HepG2 (cell line): ENCODE results near the gene PGAP1. TPM values are rescaled to one million over a fixed set of nuclear protein-coding genes. Genes with fewer than 3 reads are reported as not detected.

Source experiments
- ARID2 ChIP-seq: sonication (generic); formaldehyde crosslinking; IDR thresholded peaks from 2 replicates; pipeline ENCODE4 v1.8.1; 2022; ENCODE audit warnings: mild to moderate bottlenecking, missing genetic modification reagents, borderline replicate concordance
- ATAD3A ChIP-seq: sonication (generic); formaldehyde crosslinking; IDR thresholded peaks from 2 replicates; pipeline ENCODE4 v1.4.0; 2020; ENCODE audit warnings: missing genetic modification reagents
- ATF3 ChIP-seq: sonication (generic); formaldehyde crosslinking; IDR thresholded peaks from 2 replicates; pipeline ENCODE4 v1.4.0; 2020; ENCODE audit warnings: missing genetic modification reagents
- FOXM1 ChIP-seq: sonication (generic); formaldehyde crosslinking; IDR thresholded peaks from 2 replicates; pipeline ENCODE4 v1.5.0; 2020; ENCODE audit warnings: missing genetic modification reagents
- FOXO4 ChIP-seq: sonication (generic); formaldehyde crosslinking; conservative IDR thresholded peaks from 2 replicates; pipeline ENCODE4 v1.8.1; 2023; ENCODE audit warnings: missing genetic modification reagents
- GABPA ChIP-seq, 2 experiments: IDR thresholded peaks; 2 replicates each; pipeline ENCODE4 v1.6.1; 2011 to 2016; ENCODE audit warnings: low read depth in 2 of 2, low read length in 1 of 2, missing biosample characterization in 1 of 2, missing genetic modification characterization in 1 of 2
- GRHL1 ChIP-seq: sonication (generic); formaldehyde crosslinking; conservative IDR thresholded peaks from 2 replicates; pipeline ENCODE4 v1.8.0; 2022; ENCODE audit warnings: missing genetic modification reagents
- LBX2 ChIP-seq: sonication (generic); formaldehyde crosslinking; IDR thresholded peaks from 2 replicates; pipeline ENCODE4 v1.5.0; 2020; ENCODE audit warnings: missing genetic modification reagents, mild to moderate bottlenecking, borderline replicate concordance
- NFE2L1 ChIP-seq: sonication (generic); formaldehyde crosslinking; IDR thresholded peaks from 2 replicates; pipeline ENCODE4 v1.4.0; 2020; ENCODE audit warnings: missing genetic modification reagents, mild to moderate bottlenecking, borderline replicate concordance
- NFIC ChIP-seq: IDR thresholded peaks from 2 replicates; pipeline ENCODE4 v1.6.1; 2012; ENCODE audit warnings: mild to moderate bottlenecking, low read length, inconsistent platforms
- RARA ChIP-seq: IDR thresholded peaks from 2 replicates; pipeline ENCODE4 v1.6.1; 2016; ENCODE audit warnings: missing genetic modification reagents, missing compliant biosample characterization
- SAP130 ChIP-seq: IDR thresholded peaks from 2 replicates; pipeline ENCODE4 v1.6.1; 2016; ENCODE audit warnings: low read depth
- SIN3B ChIP-seq: fragments of 150-350 bp; IDR thresholded peaks from 2 replicates; pipeline ENCODE4 v1.6.1; 2014; ENCODE audit warnings: low read length
- SP140L ChIP-seq: sonication (generic); formaldehyde crosslinking; IDR thresholded peaks from 2 replicates; pipeline ENCODE4 v1.4.0; 2020; ENCODE audit warnings: missing genetic modification reagents, borderline replicate concordance
- STAT5B ChIP-seq: sonication (generic); formaldehyde crosslinking; IDR thresholded peaks from 2 replicates; pipeline ENCODE4 v1.4.0; 2020; ENCODE audit warnings: missing genetic modification reagents
- ZFP82 ChIP-seq: sonication (generic); formaldehyde crosslinking; IDR thresholded peaks from 2 replicates; pipeline ENCODE4 v1.5.1; 2020; ENCODE audit warnings: mild to moderate bottlenecking, missing genetic modification reagents, borderline replicate concordance
- ZNF10 ChIP-seq: sonication (generic); formaldehyde crosslinking; IDR thresholded peaks from 2 replicates; pipeline ENCODE4 v1.4.0; 2020; ENCODE audit warnings: mild to moderate bottlenecking, low read depth, missing genetic modification reagents, borderline replicate concordance
- ZNF292 ChIP-seq: sonication (generic); formaldehyde crosslinking; IDR thresholded peaks from 2 replicates; pipeline ENCODE4 v1.8.1; 2022; ENCODE audit warnings: mild to moderate bottlenecking, low read depth, missing genetic modification reagents, borderline replicate concordance
- ZNF362 ChIP-seq: sonication (generic); formaldehyde crosslinking; IDR thresholded peaks from 2 replicates; pipeline ENCODE4 v1.4.0; 2020; ENCODE audit warnings: missing genetic modification reagents, mild to moderate bottlenecking, borderline replicate concordance
- ZNF383 ChIP-seq: sonication (generic); formaldehyde crosslinking; IDR thresholded peaks from 2 replicates; pipeline ENCODE4 v1.4.0; 2020; ENCODE audit warnings: missing genetic modification reagents, mild to moderate bottlenecking, borderline replicate concordance
- ZNF552 ChIP-seq: sonication (generic); formaldehyde crosslinking; IDR thresholded peaks from 2 replicates; pipeline ENCODE4 v1.9.0; 2022; ENCODE audit warnings: missing genetic modification reagents, mild to moderate bottlenecking, borderline replicate concordance
- ZNF563 ChIP-seq: sonication (generic); formaldehyde crosslinking; IDR thresholded peaks from 2 replicates; pipeline ENCODE4 v1.8.0; 2022; ENCODE audit warnings: mild to moderate bottlenecking, moderate library complexity, missing genetic modification reagents
- ZNF598 ChIP-seq: sonication (generic); formaldehyde crosslinking; IDR thresholded peaks from 2 replicates; pipeline ENCODE4 v1.5.1; 2020; ENCODE audit warnings: mild to moderate bottlenecking, missing genetic modification reagents, borderline replicate concordance
- ZNF766 ChIP-seq: sonication (generic); formaldehyde crosslinking; IDR thresholded peaks from 2 replicates; pipeline ENCODE4 v1.5.0; 2020; ENCODE audit warnings: missing genetic modification reagents, borderline replicate concordance
- ZNF878 ChIP-seq: sonication (generic); formaldehyde crosslinking; IDR thresholded peaks from 2 replicates; pipeline ENCODE4 v1.8.1; 2023; ENCODE audit warnings: mild to moderate bottlenecking, missing genetic modification reagents, moderate library complexity
- polyA plus RNA-seq, 8 experiments: library from polyadenylated mRNA; depleted of rRNA in 3 of 8; stranded (reverse) in 7 of 8; unstranded in 1 of 8; fragments of >200 nt; fragmentation: Illumina TruSeq in 4 of 8; extraction: Trizol in 4 of 8; gene quantifications; 2 replicates each; pipeline versions ENCODE4 v1.2.1 to v1.2.3, GENCODE V29; 2011 to 2016; ENCODE audit warnings: low read depth in 4 of 8, missing spikeins in 1 of 8, mixed read lengths in 1 of 8; ENCODE audit not compliant: insufficient read depth in 1 of 8
- total RNA-seq, 5 experiments: library from RNA; depleted of rRNA; stranded (reverse); fragments of >200 nt; fragmentation: Illumina TruSeq; extraction: Trizol; gene quantifications; 2 replicates each; pipeline ENCODE4 v1.2.3, GENCODE V29; 2016; ENCODE audit warnings: low read depth in 1 of 5

Gene PGAP1
- total and polyA plus RNA-seq, 2 of the 13 experiments (the other 11 are each of a cell fraction or from before 2014, with no cell fraction given): 4.1 to 6.4 TPM

- TF ChIP-seq ZNF598: no peak
- TF ChIP-seq ZNF10 (CRISPR knock-in tag): no peak
- no peak for TF ChIP-seq FOXM1 (CRISPR knock-in tag)
- TF ChIP-seq ZFP82: no peak; the same call in 1 of the 2 replicates
- no peak for TF ChIP-seq GRHL1 (CRISPR knock-in tag)
- TF ChIP-seq ATF3: peak; percentile 35; the same call in 1 of the 2 replicates
- no peak for TF ChIP-seq STAT5B
- TF ChIP-seq ZNF766 (CRISPR knock-in tag): no peak
- no peak for TF ChIP-seq GABPA (IDR thresholded peaks at IDR 0.05; ENCODE audit: low read depth, low read length)
- TF ChIP-seq GABPA (CRISPR knock-in tag; IDR thresholded peaks at IDR 0.05; ENCODE audit: low read depth): no peak
- no peak for TF ChIP-seq SIN3B
- no peak for TF ChIP-seq LBX2
- peak; percentile 68 for TF ChIP-seq ZNF563 (CRISPR knock-in tag)
- no peak for TF ChIP-seq ZNF383 (CRISPR knock-in tag)
- TF ChIP-seq ZNF292 (CRISPR knock-in tag): peak; percentile 74; the same call in 1 of the 2 replicates
- TF ChIP-seq FOXO4: no peak
- no peak for TF ChIP-seq SP140L (CRISPR knock-in tag)
- TF ChIP-seq ZNF362: peak; percentile 49; the same call in 1 of the 2 replicates
- TF ChIP-seq ZNF878 (CRISPR knock-in tag): peak; percentile 81; the same call in 1 of the 2 replicates
- TF ChIP-seq RARA (CRISPR knock-in tag): no peak; the same call in 1 of the 2 replicates
- no peak for TF ChIP-seq NFIC
- TF ChIP-seq ARID2 (CRISPR knock-in tag): no peak; the same call in 1 of the 2 replicates
- TF ChIP-seq SAP130 (CRISPR knock-in tag): peak; percentile 86
- TF ChIP-seq NFE2L1 (CRISPR knock-in tag): no peak
- TF ChIP-seq ZNF552 (CRISPR knock-in tag): peak; percentile 47; the same call in 1 of the 2 replicates
- no peak for TF ChIP-seq ATAD3A (CRISPR knock-in tag)
Observed at GRCh38 chr2:196926562-196927375, at the start of gene PGAP1 (continued).
